ENCODE data around the gene HOATZ.

The HOATZ gene

GRCh38 chr11:111526501-111526900, 11.9 kb downstream of the HOATZ start:
- Histone ChIP-seq H3K9me2 (replicated peaks; ENCODE audit: low read depth, low read length) (no peaks in the 10 kb centered on the region), H3K4me2 (ENCODE audit: low read depth, low read length, poor library complexity, severe bottlenecking) (peak overlapping the region; percentile 11), H3K79me2 (ENCODE audit: insufficient read depth, low read length) (no peaks in the 10 kb centered on the region), H3K4me3 (ENCODE audit: low read length, poor library complexity, severe bottlenecking) (no peak overlapping the region), H3F3A (ENCODE audit: low read depth) (no peaks in the 10 kb centered on the region), H3K36me3 (ENCODE audit: insufficient read depth, low read length) (no peaks in the 10 kb centered on the region), H3K4me1 (ENCODE audit: insufficient read depth, low read length, poor library complexity, severe bottlenecking) (peaks cover 30% of the 10 kb centered on the region), H4K20me1 (ENCODE audit: insufficient read depth, low read length, poor library complexity, severe bottlenecking) (no peaks in the 10 kb centered on the region), H3K9me3 (ENCODE audit: insufficient read depth, low read depth, low read length) (no peaks in the 10 kb centered on the region), H3K27me3 (ENCODE audit: insufficient read depth, low read length, poor library complexity, severe bottlenecking) (no peaks in the 10 kb centered on the region), H2AFZ (ENCODE audit: low read length) (no peak overlapping the region), H3K9ac (ENCODE audit: low read depth, low read length, poor library complexity, severe bottlenecking) (no peak overlapping the region)
- TF ChIP-seq EZH2phosphoT487 (IDR thresholded peaks at IDR 0.05; ENCODE audit: borderline replicate concordance): no peak
- TF ChIP-seq CTCF (conservative IDR thresholded peaks at IDR 0.05; ENCODE audit: low read length): no peak

- Histone ChIP-seq H3K79me2 (ENCODE audit: insufficient read depth, low read length) (no peaks in the 10 kb centered on the region), H2AFZ (ENCODE audit: low read length) (no peak overlapping the region), H3K27me3 (ENCODE audit: insufficient read depth, low read length, poor library complexity, severe bottlenecking) (no peaks in the 10 kb centered on the region), H4K20me1 (ENCODE audit: insufficient read depth, low read length, poor library complexity, severe bottlenecking) (no peaks in the 10 kb centered on the region), H3K36me3 (ENCODE audit: insufficient read depth, low read length) (no peaks in the 10 kb centered on the region), H3K4me3 (ENCODE audit: low read length, poor library complexity, severe bottlenecking) (no peak overlapping the region), H3K9me2 (replicated peaks; ENCODE audit: low read depth, low read length) (no peaks in the 10 kb centered on the region), H3K4me1 (ENCODE audit: insufficient read depth, low read length, poor library complexity, severe bottlenecking) (peaks cover 37% of the 10 kb centered on the region), H3K9ac (ENCODE audit: low read depth, low read length, poor library complexity, severe bottlenecking) (no peak overlapping the region), H3K4me2 (ENCODE audit: low read depth, low read length, poor library complexity, severe bottlenecking) (no peak overlapping the region), H3K9me3 (ENCODE audit: insufficient read depth, low read depth, low read length) (no peaks in the 10 kb centered on the region), H3F3A (ENCODE audit: low read depth) (no peaks in the 10 kb centered on the region)
- TF ChIP-seq EZH2phosphoT487 (IDR thresholded peaks at IDR 0.05; ENCODE audit: borderline replicate concordance) (no peak), CTCF (conservative IDR thresholded peaks at IDR 0.05; ENCODE audit: low read length) (no peak)
These were observed 12.7 kb downstream of the HOATZ start for GRCh38 chr11:111527279-111527678.

GRCh38 chr11:111528557-111528956, 14.0 kb downstream of the HOATZ start:
- Histone ChIP-seq H2AFZ (ENCODE audit: low read length) (peak overlapping the region; percentile 30; the same call in 1 of the 2 replicates), H3K27me3 (ENCODE audit: insufficient read depth, low read length, poor library complexity, severe bottlenecking) (no peaks in the 10 kb centered on the region), H3K9me3 (ENCODE audit: insufficient read depth, low read depth, low read length) (no peaks in the 10 kb centered on the region), H4K20me1 (ENCODE audit: insufficient read depth, low read length, poor library complexity, severe bottlenecking) (no peaks in the 10 kb centered on the region), H3K9me2 (replicated peaks; ENCODE audit: low read depth, low read length) (no peaks in the 10 kb centered on the region), H3K36me3 (ENCODE audit: insufficient read depth, low read length) (no peaks in the 10 kb centered on the region), H3K4me3 (ENCODE audit: low read length, poor library complexity, severe bottlenecking) (peak overlapping the region; percentile 22), H3K79me2 (ENCODE audit: insufficient read depth, low read length) (no peaks in the 10 kb centered on the region), H3K4me2 (ENCODE audit: low read depth, low read length, poor library complexity, severe bottlenecking) (peak overlapping the region; percentile 46), H3K4me1 (ENCODE audit: insufficient read depth, low read length, poor library complexity, severe bottlenecking) (peaks cover 38% of the 10 kb centered on the region), H3K9ac (ENCODE audit: low read depth, low read length, poor library complexity, severe bottlenecking) (no peak overlapping the region), H3F3A (ENCODE audit: low read depth) (no peaks in the 10 kb centered on the region)
- TF ChIP-seq CTCF (conservative IDR thresholded peaks at IDR 0.05; ENCODE audit: low read length) (peak; percentile 48), EZH2phosphoT487 (IDR thresholded peaks at IDR 0.05; ENCODE audit: borderline replicate concordance) (no peak)

Data from Loucy (cell line).